Fibroblast of lung (primary cell): ENCODE measurements around the gene OR5P2.

Source experiments
- EZH2 ChIP-seq: IDR thresholded peaks from 2 replicates; pipeline ENCODE4 v1.5.1; 2012; ENCODE audit warnings: low read length, control low read depth, mild to moderate bottlenecking; ENCODE audit errors: missing control alignments
- TF ChIP-seq, protein P1 (sequence below), 2 donors: IDR thresholded peaks in 1 of 2; conservative IDR thresholded peaks in 1 of 2; 1 replicate in 1 of 2; 2 replicates in 1 of 2; pipeline ENCODE4 v1.5.1; 2011 to 2012; ENCODE audit warnings: low read length in 2 of 2, control low read depth in 1 of 2, inconsistent platforms in 1 of 2, low read depth in 1 of 2, mild to moderate bottlenecking in 1 of 2

DNA sequence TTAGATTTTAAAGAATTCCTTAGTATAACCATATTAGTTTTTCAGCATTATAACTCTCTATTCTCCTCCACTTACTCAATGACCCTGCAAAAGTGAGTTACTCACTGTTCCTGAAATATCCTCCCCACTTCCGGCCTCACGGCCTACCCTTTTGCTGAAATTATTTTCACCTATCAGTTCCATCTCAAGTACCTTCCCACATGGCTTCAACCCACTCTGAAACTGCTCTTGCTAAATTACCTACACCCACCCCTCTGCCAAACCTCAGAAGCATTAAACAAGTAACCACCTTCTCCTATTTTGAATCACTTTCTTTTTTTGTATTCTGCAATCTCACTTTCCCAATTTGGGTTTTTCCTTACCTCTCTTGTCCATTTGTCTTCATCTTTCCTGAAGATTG lies 37.7 kb downstream of the OR5P2 start:
- TF ChIP-seq, protein P1, sequence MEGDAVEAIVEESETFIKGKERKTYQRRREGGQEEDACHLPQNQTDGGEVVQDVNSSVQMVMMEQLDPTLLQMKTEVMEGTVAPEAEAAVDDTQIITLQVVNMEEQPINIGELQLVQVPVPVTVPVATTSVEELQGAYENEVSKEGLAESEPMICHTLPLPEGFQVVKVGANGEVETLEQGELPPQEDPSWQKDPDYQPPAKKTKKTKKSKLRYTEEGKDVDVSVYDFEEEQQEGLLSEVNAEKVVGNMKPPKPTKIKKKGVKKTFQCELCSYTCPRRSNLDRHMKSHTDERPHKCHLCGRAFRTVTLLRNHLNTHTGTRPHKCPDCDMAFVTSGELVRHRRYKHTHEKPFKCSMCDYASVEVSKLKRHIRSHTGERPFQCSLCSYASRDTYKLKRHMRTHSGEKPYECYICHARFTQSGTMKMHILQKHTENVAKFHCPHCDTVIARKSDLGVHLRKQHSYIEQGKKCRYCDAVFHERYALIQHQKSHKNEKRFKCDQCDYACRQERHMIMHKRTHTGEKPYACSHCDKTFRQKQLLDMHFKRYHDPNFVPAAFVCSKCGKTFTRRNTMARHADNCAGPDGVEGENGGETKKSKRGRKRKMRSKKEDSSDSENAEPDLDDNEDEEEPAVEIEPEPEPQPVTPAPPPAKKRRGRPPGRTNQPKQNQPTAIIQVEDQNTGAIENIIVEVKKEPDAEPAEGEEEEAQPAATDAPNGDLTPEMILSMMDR (conservative IDR thresholded peaks at IDR 0.05 in 1 of 2, IDR thresholded peaks at IDR 0.05 in 1 of 2; ENCODE audit: low read depth in 1 of 2, low read length in 2 of 2) = no peak
- TF ChIP-seq EZH2 = no peak
